ENCODE data around the gene PAPSS2. TPM values are rescaled to one million over a fixed set of nuclear protein-coding genes. Genes with fewer than 3 reads are reported as not detected.
"Not testable (repeated sequence)": the region's sequence is repeated elsewhere in the genome, so short reads cannot be mapped to it uniquely, and the experiment has no call there.

PAPSS2 gene
- total RNA-seq, 2 experiments from 2014 or later: not detected

- H3K4me2 ChIP-seq (ENCODE audit: low read length): no peak overlapping the region
- POLR2A ChIA-PET: no interaction called here
- H2AFZ ChIP-seq (ENCODE audit: low read length): no peak overlapping the region
- no peak overlapping the region for H3K27ac ChIP-seq (ENCODE audit: low read depth, low read length, poor library complexity, severe bottlenecking)
- BruUV-seq (replicated peaks): no TSS peak
- H3K9me3 ChIP-seq (ENCODE audit: low read length): no peaks in the 10 kb centered on the region
- 0 out of 2 replicates have a peak, but pooled peaks cover under 1% of the 10 kb centered on the region for H3K36me3 ChIP-seq (ENCODE audit: insufficient read depth, low read length)
- no peaks in the 10 kb centered on the region for H3K4me1 ChIP-seq (ENCODE audit: insufficient read depth, low read length, poor library complexity, severe bottlenecking)
- no peak for DNase-seq (ENCODE audit: low spot score)
- H3K4me3 ChIP-seq (ENCODE audit: low read depth, low read length, poor library complexity, severe bottlenecking): no peak overlapping the region
- H4K20me1 ChIP-seq (ENCODE audit: insufficient read depth, low read length): no peaks in the 10 kb centered on the region
- no peaks in the 10 kb centered on the region for H3K79me2 ChIP-seq (ENCODE audit: insufficient read depth, low read depth, low read length)
- TF ChIP-seq EZH2phosphoT487 (IDR thresholded peaks at IDR 0.05; ENCODE audit: borderline replicate concordance, low read depth, low read length): no peak
- TF ChIP-seq CTCF (conservative IDR thresholded peaks at IDR 0.05; ENCODE audit: low read length): no peak
- H3K9me2 ChIP-seq (ENCODE audit: insufficient read depth, low read length): no peaks in the 10 kb centered on the region
- CTCF ChIA-PET (ENCODE audit: unreplicated experiment): no interaction called here
- intact Hi-C loops (cut with micrococcal nuclease; ENCODE audit: unreplicated experiment): no loop called here
Measured at GRCh38 chr10:87746911-87747310, 87.2 kb downstream of the PAPSS2 start.

- BruUV-seq (replicated peaks); H3K4me2 ChIP-seq (ENCODE audit: low read length); H3K27ac ChIP-seq (ENCODE audit: low read depth, low read length, poor library complexity, severe bottlenecking); H3K79me2 ChIP-seq (ENCODE audit: insufficient read depth, low read depth, low read length); H3K9me3 ChIP-seq (ENCODE audit: low read length); CTCF ChIA-PET (ENCODE audit: unreplicated experiment); H3K4me3 ChIP-seq (ENCODE audit: low read depth, low read length, poor library complexity, severe bottlenecking); H3K9me2 ChIP-seq (ENCODE audit: insufficient read depth, low read length); H3K4me1 ChIP-seq (ENCODE audit: insufficient read depth, low read length, poor library complexity, severe bottlenecking); DNase-seq (ENCODE audit: low spot score); intact Hi-C loops (cut with micrococcal nuclease; ENCODE audit: unreplicated experiment); H2AFZ ChIP-seq (ENCODE audit: low read length); H4K20me1 ChIP-seq (ENCODE audit: insufficient read depth, low read length): not testable (repeated sequence)
- POLR2A ChIA-PET: interaction anchor here (0.6 to 1.0 kb wide), 2 partner anchors 32 to 135 kb away, joined by 4 to 8 read pairs; no protein-coding TSS in a partner anchor
- peaks cover 11% of the 10 kb centered on the region for H3K36me3 ChIP-seq (ENCODE audit: insufficient read depth, low read length)
Measured at GRCh38 chr10:87748244-87748643, 88.6 kb downstream of the PAPSS2 start.

GRCh38 chr10:87750001-87750671 lies 90.5 kb downstream of the PAPSS2 start:
- intact Hi-C loops (cut with micrococcal nuclease; ENCODE audit: unreplicated experiment): no loop called here
- Histone ChIP-seq H3K4me2 (ENCODE audit: low read length) (no peak overlapping the region), H2AFZ (ENCODE audit: low read length) (no peak overlapping the region), H3K4me3 (ENCODE audit: low read depth, low read length, poor library complexity, severe bottlenecking) (no peak overlapping the region), H3K9me2 (ENCODE audit: insufficient read depth, low read length) (no peaks in the 10 kb centered on the region), H3K27ac (ENCODE audit: low read depth, low read length, poor library complexity, severe bottlenecking) (no peak overlapping the region), H3K36me3 (ENCODE audit: insufficient read depth, low read length) (peaks cover 28% of the 10 kb centered on the region), H3K79me2 (ENCODE audit: insufficient read depth, low read depth, low read length) (no peaks in the 10 kb centered on the region), H3K9me3 (ENCODE audit: low read length) (no peaks in the 10 kb centered on the region), H3K4me1 (ENCODE audit: insufficient read depth, low read length, poor library complexity, severe bottlenecking) (no peaks in the 10 kb centered on the region), H4K20me1 (ENCODE audit: insufficient read depth, low read length) (no peaks in the 10 kb centered on the region)
- ChIA-PET POLR2A (interaction anchor here (0.6 to 2.4 kb wide), 5 partner anchors 8 to 437 kb away, joined by 3 to 9 read pairs (median 5); no protein-coding TSS in a partner anchor), CTCF (ENCODE audit: unreplicated experiment) (no interaction called here)
- BruUV-seq (replicated peaks): no TSS peak
- TF ChIP-seq EZH2phosphoT487 (IDR thresholded peaks at IDR 0.05; ENCODE audit: borderline replicate concordance, low read depth, low read length): no peak
- TF ChIP-seq CTCF (conservative IDR thresholded peaks at IDR 0.05; ENCODE audit: low read length): no peak
- no peak for DNase-seq (ENCODE audit: low spot score)
